ENCODE data around the gene ZGRF1.

- TF ChIP-seq CTCF (IDR thresholded peaks at IDR 0.05) (no peak), EZH2 (IDR thresholded peaks at IDR 0.05; ENCODE audit: borderline replicate concordance, insufficient read depth, low read depth, low read length, poor library complexity, severe bottlenecking) (no peak)
Observed at GRCh38 chr4:112649055-112649408, 12.3 kb upstream of the ZGRF1 start.

All from B cell (primary cell).